Stimulated activated CD4-positive, alpha-beta T cell treated with anti-CD3 and anti-CD28 coated beads, Interleukin-15, amount 100 ng/mL, for 24 hours (primary cell): ENCODE results near the gene CCL16.
"Not testable (repeated sequence)": the region's sequence is repeated elsewhere in the genome, so short reads cannot be mapped to it uniquely, and the experiment has no call there.

Source experiments
- DNase-seq: peaks from one replicate; pipeline ENCODE4 v3.0.0-alpha.2; 2020

Gene CCL16

GRCh38 chr17:35984140-35984539 lies 2.8 kb upstream of the CCL16 start:
- DNase-seq = no peak

- DNase-seq = no peak
Observed at GRCh38 chr17:35982409-35983191, 1.3 kb upstream of the CCL16 start.

- peak; percentile 11 for DNase-seq
Observed at GRCh38 chr17:35981908-35982330, 622 bp upstream of the CCL16 start.

GRCh38 chr17:35978346-35978745 lies 3.0 kb downstream of the CCL16 start:
- DNase-seq = no peak

GRCh38 chr17:35977509-35977908 lies 3.8 kb downstream of the CCL16 start:
- no peak for DNase-seq

GRCh38 chr17:35973333-35974260 lies 7.7 kb downstream of the CCL16 start:
- no peak for DNase-seq

- DNase-seq = no peak
Observed at GRCh38 chr17:35972945-35973332, 8.4 kb downstream of the CCL16 start.

- no peak for DNase-seq
Observed at GRCh38 chr17:35972535-35972934, 8.8 kb downstream of the CCL16 start.

- DNase-seq = no peak
Observed at GRCh38 chr17:35972066-35972465, 9.2 kb downstream of the CCL16 start.

- peak; percentile 80 for DNase-seq
Observed at GRCh38 chr17:35969558-35970380, 11.5 kb downstream of the CCL16 start.

GRCh38 chr17:35968520-35969054 lies 12.7 kb downstream of the CCL16 start:
- DNase-seq = no peak

GRCh38 chr17:35965272-35965671 lies 16.0 kb downstream of the CCL16 start:
- DNase-seq = no peak

- DNase-seq = no peak
Observed at GRCh38 chr17:35963663-35964062, 17.6 kb downstream of the CCL16 start.

- no peak for DNase-seq
Observed at GRCh38 chr17:35953720-35954119, 27.6 kb downstream of the CCL16 start.

- DNase-seq = no peak
Observed at GRCh38 chr17:35949401-35949800, 31.9 kb downstream of the CCL16 start.

GRCh38 chr17:35948092-35948491 lies 33.2 kb downstream of the CCL16 start:
- DNase-seq = no peak

- DNase-seq = peak; percentile 61
Observed at GRCh38 chr17:35947156-35947585, 34.1 kb downstream of the CCL16 start.

GRCh38 chr17:35944151-35944550 lies 37.1 kb downstream of the CCL16 start:
- no peak for DNase-seq

GRCh38 chr17:35943537-35943936 lies 37.8 kb downstream of the CCL16 start, which contains the start of gene LYZL6:
Gene LYZL6 (minus strand): TSS chr17:35943713. CDS start chr17:35939356, 4,357 bp downstream.
- DNase-seq = no peak

- no peak for DNase-seq
Observed at GRCh38 chr17:35942588-35943186, 38.6 kb downstream of the CCL16 start.

GRCh38 chr17:35938492-35938891 lies 42.8 kb downstream of the CCL16 start:
- DNase-seq = not testable (repeated sequence)

- no peak for DNase-seq
Observed at GRCh38 chr17:35936063-35936462, 45.2 kb downstream of the CCL16 start.
